Smooth muscle cell (in vitro differentiated cells): Measurements from ENCODE around the gene CALD1. TPM values are rescaled to one million over a fixed set of nuclear protein-coding genes. Genes with fewer than 3 reads are reported as not detected.

ENCODE experiments used
- DNase-seq: peaks from one replicate; lab custom pipeline; 2025; ENCODE audit not compliant: unreplicated experiment; lab: John Stamatoyannopoulos, UW
- H2AFZ ChIP-seq: fragments of 200-600 bp; sonication (generic); 2 replicates; pipeline ENCODE4 v1.6.0; 2016; ENCODE audit warnings: antibody characterized with exemption, low read depth, mild to moderate bottlenecking
- H3F3A ChIP-seq: fragments of 200-600 bp; sonication (generic); 2 replicates; pipeline ENCODE4 v1.6.0; 2017; ENCODE audit warnings: antibody characterized with exemption, low read depth
- H3K27ac ChIP-seq: fragments of 200-600 bp; sonication (generic); 2 replicates; pipeline ENCODE4 v1.5.1; 2016; ENCODE audit warnings: low read depth, mild to moderate bottlenecking
- H3K27me3 ChIP-seq: fragments of 200-600 bp; sonication (generic); 2 replicates; pipeline ENCODE4 v1.6.1; 2016; ENCODE audit warnings: low read depth, mild to moderate bottlenecking
- H3K36me3 ChIP-seq: fragments of 200-600 bp; sonication (generic); 2 replicates; pipeline ENCODE4 v1.5.1; 2016; ENCODE audit warnings: low read depth
- H3K4me1 ChIP-seq: fragments of 200-600 bp; sonication (generic); 2 replicates; pipeline ENCODE4 v1.5.1; 2016; ENCODE audit warnings: low read depth
- H3K4me2 ChIP-seq: fragments of 200-600 bp; sonication (generic); 2 replicates; pipeline ENCODE4 v1.6.0; 2016; ENCODE audit warnings: mild to moderate bottlenecking
- H3K4me3 ChIP-seq: fragments of 200-600 bp; sonication (generic); 2 replicates; pipeline ENCODE4 v1.5.1; 2016; ENCODE audit warnings: mild to moderate bottlenecking
- H3K79me2 ChIP-seq: fragments of 200-600 bp; sonication (generic); 2 replicates; pipeline ENCODE4 v1.6.0; 2016; ENCODE audit warnings: low read depth, mild to moderate bottlenecking
- H3K9ac ChIP-seq: fragments of 200-600 bp; sonication (generic); 2 replicates; pipeline ENCODE4 v1.6.0; 2016; ENCODE audit warnings: low read depth
- H3K9me3 ChIP-seq: fragments of 200-600 bp; sonication (generic); replicated peaks from 2 replicates; pipeline ENCODE4 v1.5.1; 2016; ENCODE audit warnings: low read depth
- H4K20me1 ChIP-seq: fragments of 200-600 bp; sonication (generic); 2 replicates; pipeline ENCODE4 v1.6.0; 2016; ENCODE audit warnings: low read depth
- WGBS: methylation state at CpG from one replicate; pipeline ENCODE4 v1.1.7; 2016; ENCODE audit warnings: low lambda C conversion rate; 5-methylcytosine and 5-hydroxymethylcytosine counted together
- polyA plus RNA-seq: library from polyadenylated mRNA; unstranded; fragments of >200 nt; fragmentation: Nextera tagmentation; extraction: Ambion mirVana; gene quantifications from 2 replicates; pipeline ENCODE4 v1.2.1, GENCODE V29; 2016
- total RNA-seq: library from RNA; depleted of rRNA; stranded (reverse); fragments of >200 nt; gene quantifications from 2 replicates; pipeline ENCODE4 v1.2.3, GENCODE V29; 2014
- TF ChIP-seq, protein P1 (sequence below): fragments of 200-600 bp; sonication (generic); IDR thresholded peaks from 2 replicates; pipeline ENCODE4 v1.5.1; 2017; ENCODE audit warnings: borderline replicate concordance, mild to moderate bottlenecking, antibody characterized with exemption; ENCODE audit not compliant: insufficient read depth, poor library complexity, severe bottlenecking

CALD1 gene
- total and polyA plus RNA-seq, 2 experiments from 2014 or later: 948 to 1,552 TPM

DNA sequence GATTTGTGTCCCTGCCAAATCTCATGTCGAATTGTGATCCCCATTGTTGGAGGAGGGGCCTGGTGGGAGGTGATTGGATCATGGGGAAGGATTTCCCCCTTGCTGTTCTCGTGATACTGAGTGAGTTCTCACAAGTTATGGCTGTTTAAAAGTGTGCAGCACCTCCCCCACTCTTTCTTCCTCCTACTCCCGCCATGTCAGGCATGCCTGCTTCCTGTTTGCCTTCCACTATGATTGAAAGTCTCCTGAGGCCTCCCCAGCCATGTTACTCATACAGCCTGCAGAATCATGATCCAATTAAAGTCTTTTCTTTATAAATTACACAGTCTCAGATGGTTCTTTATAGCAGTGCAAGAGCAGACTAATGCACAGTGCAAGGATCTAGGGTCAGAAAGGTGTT, 75.4 kb downstream of the CALD1 start:
- Histone ChIP-seq H4K20me1 (peaks cover 97% of the 10 kb centered on the region), H3K27me3 (no peaks in the 10 kb centered on the region), H3K4me2 (peak overlapping the region; percentile 75), H3K9me3 (no peaks in the 10 kb centered on the region), H3K27ac (peak overlapping the region; percentile 86), H3K79me2 (peaks cover 98% of the 10 kb centered on the region), H3K9ac (no peak overlapping the region), H3K36me3 (peaks cover 8% of the 10 kb centered on the region), H3K4me3 (no peak overlapping the region), H3K4me1 (peaks cover 14% of the 10 kb centered on the region), H3F3A (peaks cover 68% of the 10 kb centered on the region), H2AFZ (no peak overlapping the region)
- 25% methylated on average over 3 of the region's 3 CpGs for WGBS
- no peak for DNase-seq
- TF ChIP-seq, protein P1, sequence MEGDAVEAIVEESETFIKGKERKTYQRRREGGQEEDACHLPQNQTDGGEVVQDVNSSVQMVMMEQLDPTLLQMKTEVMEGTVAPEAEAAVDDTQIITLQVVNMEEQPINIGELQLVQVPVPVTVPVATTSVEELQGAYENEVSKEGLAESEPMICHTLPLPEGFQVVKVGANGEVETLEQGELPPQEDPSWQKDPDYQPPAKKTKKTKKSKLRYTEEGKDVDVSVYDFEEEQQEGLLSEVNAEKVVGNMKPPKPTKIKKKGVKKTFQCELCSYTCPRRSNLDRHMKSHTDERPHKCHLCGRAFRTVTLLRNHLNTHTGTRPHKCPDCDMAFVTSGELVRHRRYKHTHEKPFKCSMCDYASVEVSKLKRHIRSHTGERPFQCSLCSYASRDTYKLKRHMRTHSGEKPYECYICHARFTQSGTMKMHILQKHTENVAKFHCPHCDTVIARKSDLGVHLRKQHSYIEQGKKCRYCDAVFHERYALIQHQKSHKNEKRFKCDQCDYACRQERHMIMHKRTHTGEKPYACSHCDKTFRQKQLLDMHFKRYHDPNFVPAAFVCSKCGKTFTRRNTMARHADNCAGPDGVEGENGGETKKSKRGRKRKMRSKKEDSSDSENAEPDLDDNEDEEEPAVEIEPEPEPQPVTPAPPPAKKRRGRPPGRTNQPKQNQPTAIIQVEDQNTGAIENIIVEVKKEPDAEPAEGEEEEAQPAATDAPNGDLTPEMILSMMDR: no peak

DNA sequence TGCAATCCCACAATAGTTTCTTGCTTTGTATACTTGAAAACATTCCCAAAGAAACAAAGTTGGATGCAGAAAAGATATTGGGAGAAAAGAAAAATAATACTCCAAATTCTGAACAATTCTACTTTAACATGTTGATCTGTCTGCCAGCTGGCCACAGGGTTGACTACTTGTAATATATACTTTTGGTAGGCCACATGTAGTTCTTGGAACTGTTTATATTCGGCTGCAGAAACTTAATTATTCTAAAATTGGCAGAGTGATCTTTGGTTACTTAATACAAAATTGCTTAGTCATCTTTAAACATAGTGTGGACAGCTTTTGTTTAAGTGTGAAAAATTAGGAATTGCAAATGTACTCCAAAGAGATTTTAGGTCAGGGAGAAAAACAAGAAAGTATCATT, 76.0 kb downstream of the CALD1 start:
- Histone ChIP-seq H4K20me1 (peaks cover 97% of the 10 kb centered on the region), H3K9me3 (no peaks in the 10 kb centered on the region), H3K36me3 (peaks cover 5% of the 10 kb centered on the region), H3K4me2 (peak overlapping the region; percentile 75), H3K27ac (peak overlapping the region; percentile 86), H3F3A (peaks cover 62% of the 10 kb centered on the region), H2AFZ (no peak overlapping the region), H3K9ac (peak overlapping the region; percentile 58), H3K4me1 (peaks cover 14% of the 10 kb centered on the region), H3K4me3 (no peak overlapping the region), H3K27me3 (no peaks in the 10 kb centered on the region), H3K79me2 (peaks cover 98% of the 10 kb centered on the region)
- WGBS: 78% methylated on average over 1 of the region's 1 CpG
- no peak for DNase-seq
- TF ChIP-seq, protein P1: no peak

DNA sequence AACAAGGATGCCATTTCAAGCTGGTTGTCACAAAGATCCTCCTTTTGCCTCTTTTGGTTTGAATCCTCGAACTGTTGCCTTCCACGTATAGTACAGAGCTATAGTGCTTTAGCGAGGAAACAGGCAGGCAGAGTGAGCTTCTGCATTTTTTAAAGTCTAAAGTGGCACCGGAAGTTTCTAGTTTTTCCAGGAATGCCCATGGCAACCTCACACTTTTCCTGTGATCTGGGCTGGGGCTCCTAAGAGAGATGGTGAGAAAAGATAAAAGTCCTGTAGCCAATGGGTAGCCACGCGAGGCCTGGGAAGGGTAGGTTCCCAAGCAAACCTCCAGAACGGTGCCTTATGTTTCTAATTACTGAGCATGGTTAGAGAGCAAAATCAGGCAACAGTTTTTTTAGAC, 76.7 kb downstream of the CALD1 start:
- peaks cover 3% of the 10 kb centered on the region for H3K36me3 ChIP-seq
- peak overlapping the region; percentile 75 for H3K4me2 ChIP-seq
- 19% methylated on average over 7 of the region's 7 CpGs for WGBS
- no peak overlapping the region for H2AFZ ChIP-seq
- peak overlapping the region; percentile 86 for H3K27ac ChIP-seq
- DNase-seq: no peak
- peaks cover 58% of the 10 kb centered on the region for H3F3A ChIP-seq
- H4K20me1 ChIP-seq: peaks cover 97% of the 10 kb centered on the region
- H3K9me3 ChIP-seq: no peaks in the 10 kb centered on the region
- no peak overlapping the region for H3K4me3 ChIP-seq
- no peaks in the 10 kb centered on the region for H3K27me3 ChIP-seq
- peaks cover 14% of the 10 kb centered on the region for H3K4me1 ChIP-seq
- TF ChIP-seq, protein P1: no peak
- H3K9ac ChIP-seq: peak overlapping the region; percentile 58
- H3K79me2 ChIP-seq: peaks cover 98% of the 10 kb centered on the region

DNA sequence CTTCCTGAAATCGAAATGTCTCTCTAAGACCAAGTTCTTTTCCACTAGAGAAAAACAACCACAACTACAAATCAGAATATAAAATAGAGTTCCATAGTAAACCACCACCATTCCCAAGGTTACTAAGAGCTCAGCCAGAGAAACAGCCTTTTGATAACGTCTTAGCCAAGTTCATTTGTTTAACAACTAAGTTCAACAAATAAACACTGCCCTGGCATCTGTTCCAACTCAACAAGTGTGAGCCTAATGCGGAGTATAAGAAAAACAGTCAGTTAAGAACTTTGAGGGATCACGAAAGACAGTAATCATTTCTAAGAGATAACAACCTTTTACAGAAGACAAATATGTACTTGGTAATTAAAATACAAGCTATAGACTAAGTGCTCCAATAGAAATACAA, 77.3 kb downstream of the CALD1 start:
- H3K4me3 ChIP-seq: no peak overlapping the region
- no peak for DNase-seq
- TF ChIP-seq, protein P1: no peak
- peaks cover 98% of the 10 kb centered on the region for H3K79me2 ChIP-seq
- peaks cover 14% of the 10 kb centered on the region for H3K4me1 ChIP-seq
- H3K36me3 ChIP-seq: no peaks in the 10 kb centered on the region
- 24% methylated on average over 4 of the region's 4 CpGs for WGBS
- no peaks in the 10 kb centered on the region for H3K9me3 ChIP-seq
- H3K9ac ChIP-seq: peak overlapping the region; percentile 58
- no peak overlapping the region for H2AFZ ChIP-seq
- H3F3A ChIP-seq: peaks cover 52% of the 10 kb centered on the region
- peak overlapping the region; percentile 86 for H3K27ac ChIP-seq
- peaks cover 97% of the 10 kb centered on the region for H4K20me1 ChIP-seq
- H3K27me3 ChIP-seq: no peaks in the 10 kb centered on the region
- H3K4me2 ChIP-seq: peak overlapping the region; percentile 75
